Spleen (tissue), 7 donors: Measurements from ENCODE around the gene CFAP54.

Source experiments
- CTCF ChIP-seq, 11 experiments: fragments of 200-600 bp in 7 of 11; fragments of 450-650 bp in 4 of 11; sonication (generic) in 4 of 11; IDR thresholded peaks in 8 of 11; conservative IDR thresholded peaks in 3 of 11; 1 replicate in 7 of 11; 2 replicates in 4 of 11; pipeline versions ENCODE4 v1.4.0 to v1.8.0; 2016 to 2021; ENCODE audit warnings: antibody characterized with exemption in 11 of 11, inconsistent platforms in 4 of 11, mild to moderate bottlenecking in 1 of 11
- POLR2A ChIP-seq, 3 donors: fragments of 450-650 bp; IDR thresholded peaks; one replicate each; pipeline ENCODE4 v1.5.1; 2017; ENCODE audit warnings: antibody characterized with exemption in 3 of 3, mild to moderate bottlenecking in 1 of 3
- donor health status: DM: no; HTN: no; CAD: no; lungs with moderate emphysema.
- donor health status: DM: no; HTN: no; CAD: no.
- donor health status: DM: no; HTN: no; CAD: no.

GRCh38 chr12:96636895-96637294 is 147.5 kb downstream of the CFAP54 start:
- TF ChIP-seq POLR2A (IDR thresholded peaks at IDR 0.05) (no peak), CTCF (IDR thresholded peaks at IDR 0.05 in 8 of 11, conservative IDR thresholded peaks at IDR 0.05 in 3 of 11) (no peak)
